HepG2 (cell line): ENCODE measurements around the gene FNDC3B.

Experiments used
- CTCF ChIP-seq: sonication (generic); formaldehyde crosslinking; IDR thresholded peaks from 2 replicates; pipeline ENCODE4 v1.5.0; 2020; ENCODE audit warnings: mild to moderate bottlenecking, missing genetic modification reagents, moderate library complexity
- PAF1 ChIP-seq: IDR thresholded peaks from 2 replicates; pipeline ENCODE4 v1.6.1; 2016; ENCODE audit warnings: missing genetic modification reagents, missing compliant biosample characterization
- SMC3 ChIP-seq: IDR thresholded peaks from 2 replicates; pipeline ENCODE4 v1.6.1; 2011; ENCODE audit warnings: low read length, improper control_type of control experiment
- TERF1 ChIP-seq: sonication (generic); formaldehyde crosslinking; IDR thresholded peaks from 2 replicates; pipeline ENCODE4 v1.8.0; 2022; ENCODE audit warnings: mild to moderate bottlenecking, missing genetic modification reagents, moderate library complexity
- ZNF280B ChIP-seq: sonication (generic); formaldehyde crosslinking; IDR thresholded peaks from 2 replicates; pipeline ENCODE4 v1.5.0; 2020; ENCODE audit warnings: missing genetic modification reagents, mild to moderate bottlenecking, borderline replicate concordance
- ZNF414 ChIP-seq: sonication (generic); formaldehyde crosslinking; IDR thresholded peaks from 2 replicates; pipeline ENCODE4 v1.5.0; 2020; ENCODE audit warnings: missing genetic modification reagents
- ZNF740 ChIP-seq: sonication (generic); formaldehyde crosslinking; IDR thresholded peaks from 2 replicates; pipeline ENCODE4 v1.4.0; 2020; ENCODE audit warnings: missing genetic modification reagents
- ZNF768 ChIP-seq: sonication (generic); formaldehyde crosslinking; IDR thresholded peaks from 2 replicates; pipeline ENCODE4 v1.4.0; 2020; ENCODE audit warnings: missing genetic modification reagents
- TF ChIP-seq, protein P1 (sequence below): IDR thresholded peaks from 2 replicates; pipeline ENCODE4 v1.6.1; 2012; ENCODE audit warnings: inconsistent platforms
- TF ChIP-seq, protein P2 (sequence below): sonication (generic); formaldehyde crosslinking; IDR thresholded peaks from 2 replicates; pipeline ENCODE4 v1.4.0; 2020; ENCODE audit warnings: missing genetic modification reagents

DNA sequence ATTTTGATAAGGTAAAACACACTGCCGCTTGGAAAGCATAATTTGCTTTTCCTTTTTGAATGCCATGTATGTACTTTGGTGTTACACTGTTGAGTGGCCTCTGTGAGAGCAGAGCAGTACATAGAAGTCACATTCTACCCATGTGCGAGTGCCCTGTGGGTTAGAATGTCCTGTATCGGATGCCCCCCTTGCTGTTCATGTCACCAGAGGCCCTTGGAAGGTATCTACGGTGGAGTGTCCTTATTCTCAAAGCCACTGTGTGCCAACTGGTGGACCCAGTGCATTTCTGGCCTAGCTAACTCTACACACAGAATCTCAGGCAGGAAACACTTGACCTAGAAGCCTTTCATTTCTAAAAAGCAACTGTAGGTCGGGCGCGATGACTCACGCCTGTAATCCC lies 271.8 kb downstream of the FNDC3B start:
- TF ChIP-seq ZNF280B (CRISPR knock-in tag), result no peak
- TF ChIP-seq ZNF768, result no peak
- TF ChIP-seq ZNF414 (CRISPR knock-in tag), result no peak
- TF ChIP-seq, protein P1, sequence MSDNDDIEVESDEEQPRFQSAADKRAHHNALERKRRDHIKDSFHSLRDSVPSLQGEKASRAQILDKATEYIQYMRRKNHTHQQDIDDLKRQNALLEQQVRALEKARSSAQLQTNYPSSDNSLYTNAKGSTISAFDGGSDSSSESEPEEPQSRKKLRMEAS, result no peak
- TF ChIP-seq TERF1 (CRISPR knock-in tag), result no peak
- TF ChIP-seq CTCF, result no peak
- no peak for TF ChIP-seq PAF1 (CRISPR knock-in tag)
- TF ChIP-seq SMC3, result no peak
- TF ChIP-seq, protein P2, sequence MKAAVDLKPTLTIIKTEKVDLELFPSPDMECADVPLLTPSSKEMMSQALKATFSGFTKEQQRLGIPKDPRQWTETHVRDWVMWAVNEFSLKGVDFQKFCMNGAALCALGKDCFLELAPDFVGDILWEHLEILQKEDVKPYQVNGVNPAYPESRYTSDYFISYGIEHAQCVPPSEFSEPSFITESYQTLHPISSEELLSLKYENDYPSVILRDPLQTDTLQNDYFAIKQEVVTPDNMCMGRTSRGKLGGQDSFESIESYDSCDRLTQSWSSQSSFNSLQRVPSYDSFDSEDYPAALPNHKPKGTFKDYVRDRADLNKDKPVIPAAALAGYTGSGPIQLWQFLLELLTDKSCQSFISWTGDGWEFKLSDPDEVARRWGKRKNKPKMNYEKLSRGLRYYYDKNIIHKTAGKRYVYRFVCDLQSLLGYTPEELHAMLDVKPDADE (CRISPR knock-in tag), result no peak
- no peak for TF ChIP-seq ZNF740
